HAP-1 (cell line): Measurements from ENCODE around the gene USP5.
"Not testable (repeated sequence)": the region's sequence is repeated elsewhere in the genome, so short reads cannot be mapped to it uniquely, and the experiment has no call there.

ENCODE experiments used
- DNase-seq, 2 experiments: peaks; one replicate each; pipeline ENCODE4 v3.0.0-alpha.2; 2016 to 2020; ENCODE audit warnings: low spot score in 2 of 2
- H3K27me3 ChIP-seq: fragments of 250-450 bp; sonication (Bioruptor Pico); 2 replicates; pipeline ENCODE4 v1.5.1; 2020; ENCODE audit warnings: low read depth, mild to moderate bottlenecking, moderate library complexity
- H3K36me3 ChIP-seq: fragments of 250-450 bp; sonication (Bioruptor Pico); replicated peaks from 2 replicates; pipeline ENCODE4 v1.5.1; 2020; ENCODE audit warnings: mild to moderate bottlenecking
- H3K4me1 ChIP-seq: fragments of 250-450 bp; sonication (Bioruptor Pico); 2 replicates; pipeline ENCODE4 v1.5.1; 2020; ENCODE audit warnings: mild to moderate bottlenecking
- H3K4me3 ChIP-seq: fragments of 250-450 bp; sonication (Bioruptor Pico); 2 replicates; pipeline ENCODE4 v1.5.1; 2020; ENCODE audit warnings: mild to moderate bottlenecking, moderate library complexity
- H3K9me3 ChIP-seq: fragments of 250-450 bp; sonication (Bioruptor Pico); 2 replicates; pipeline ENCODE4 v1.5.1; 2020; ENCODE audit warnings: mild to moderate bottlenecking, moderate library complexity
- in situ Hi-C: fragments of 300-500 bp; cut with MboI; formaldehyde crosslinking; loops from 3 replicates; pipeline ENCODE4 v1.14.3; 2020; ENCODE audit warnings: low sequenced_read_pairs, inconsistent platforms, mixed read lengths

USP5 gene

GRCh38 chr12:6899837-6900519 is 48.0 kb downstream of the USP5 start:
- H3K27me3 ChIP-seq = no peaks in the 10 kb centered on the region
- H3K9me3 ChIP-seq = no peaks in the 10 kb centered on the region
- H3K36me3 ChIP-seq = no peaks in the 10 kb centered on the region
- H3K4me3 ChIP-seq = no peak overlapping the region
- H3K4me1 ChIP-seq = peaks cover 12% of the 10 kb centered on the region
- DNase-seq = peak in 1 of 2 experiments; percentile 63
- in situ Hi-C loops = no loop called here

DNA sequence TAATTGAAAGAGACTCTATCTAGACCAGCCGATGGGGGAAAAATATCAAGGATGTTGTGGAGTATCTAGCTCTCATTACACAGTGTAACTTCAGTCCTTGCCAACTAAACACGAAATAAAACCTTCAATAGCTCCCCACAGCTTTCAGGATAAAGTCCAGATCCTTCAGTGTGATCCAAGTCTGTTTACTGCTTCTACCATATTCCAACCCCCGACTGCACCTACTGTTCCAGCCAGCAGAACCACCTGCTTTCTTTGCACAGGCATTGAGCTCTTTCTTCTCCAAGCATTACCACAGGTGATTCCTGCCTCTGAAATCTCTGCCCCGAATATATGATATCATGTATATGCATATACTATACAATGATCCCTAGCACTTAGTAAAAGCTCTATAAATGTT is 50.5 kb downstream of the USP5 start:
- H3K4me1 ChIP-seq = peaks cover 14% of the 10 kb centered on the region
- no peak overlapping the region for H3K4me3 ChIP-seq
- H3K36me3 ChIP-seq = no peaks in the 10 kb centered on the region
- no peaks in the 10 kb centered on the region for H3K9me3 ChIP-seq
- no peak for DNase-seq
- no peaks in the 10 kb centered on the region for H3K27me3 ChIP-seq
- in situ Hi-C loops = no loop called here

GRCh38 chr12:6903722-6904121 is 51.8 kb downstream of the USP5 start:
- DNase-seq = no peak
- Histone ChIP-seq H3K4me1 (peaks cover 14% of the 10 kb centered on the region), H3K27me3 (no peaks in the 10 kb centered on the region), H3K36me3 (no peaks in the 10 kb centered on the region), H3K9me3 (no peaks in the 10 kb centered on the region), H3K4me3 (no peak overlapping the region)
- in situ Hi-C loops = no loop called here

GRCh38 chr12:6904280-6905276 is 52.6 kb downstream of the USP5 start, which contains the start of gene LRRC23:
Gene LRRC23, plus strand, starts transcription at chr12:6904822. Its CDS starts 812 bp downstream, at chr12:6905634.
- no peaks in the 10 kb centered on the region for H3K36me3 ChIP-seq
- peak; percentile 96 to 99 for DNase-seq
- H3K4me3 ChIP-seq = peak within 1 kb of the TSS; percentile 34
- no peaks in the 10 kb centered on the region for H3K27me3 ChIP-seq
- in situ Hi-C loops = no loop called here
- no peaks in the 10 kb centered on the region for H3K9me3 ChIP-seq
- H3K4me1 ChIP-seq = peaks cover 14% of the 10 kb centered on the region

DNA sequence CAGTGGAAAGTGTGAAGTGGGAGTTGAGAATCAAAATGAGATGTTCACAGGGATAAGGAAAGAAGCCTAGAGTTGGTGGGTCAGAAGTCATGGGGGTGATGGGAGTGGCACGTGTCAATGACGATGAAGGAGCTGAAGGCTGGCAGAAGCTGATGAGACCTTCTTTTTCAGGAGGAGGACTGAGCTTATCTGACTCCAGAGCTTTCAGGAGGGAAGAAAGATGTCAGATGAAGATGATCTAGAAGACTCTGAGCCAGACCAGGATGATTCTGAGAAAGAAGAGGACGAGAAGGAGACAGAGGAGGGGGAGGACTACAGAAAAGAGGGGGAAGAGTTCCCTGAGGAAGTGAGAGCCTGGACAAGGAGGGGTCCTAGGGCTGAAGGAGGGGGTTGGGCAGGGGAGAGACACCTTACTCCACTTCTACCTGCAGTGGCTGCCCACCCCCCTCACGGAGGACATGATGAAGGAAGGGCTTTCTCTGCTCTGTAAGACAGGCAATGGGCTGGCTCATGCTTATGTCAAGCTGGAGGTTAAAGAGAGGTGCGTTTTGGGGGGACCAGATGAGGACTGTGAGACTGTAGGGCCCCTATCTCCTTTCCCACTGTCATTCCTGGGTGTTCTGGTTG is 53.6 kb downstream of the USP5 start:
- in situ Hi-C loops = no loop called here
- Histone ChIP-seq H3K36me3 (no peaks in the 10 kb centered on the region), H3K4me1 (peaks cover 14% of the 10 kb centered on the region), H3K9me3 (no peaks in the 10 kb centered on the region), H3K4me3 (no peak overlapping the region), H3K27me3 (no peaks in the 10 kb centered on the region)
- no peak for DNase-seq

DNA sequence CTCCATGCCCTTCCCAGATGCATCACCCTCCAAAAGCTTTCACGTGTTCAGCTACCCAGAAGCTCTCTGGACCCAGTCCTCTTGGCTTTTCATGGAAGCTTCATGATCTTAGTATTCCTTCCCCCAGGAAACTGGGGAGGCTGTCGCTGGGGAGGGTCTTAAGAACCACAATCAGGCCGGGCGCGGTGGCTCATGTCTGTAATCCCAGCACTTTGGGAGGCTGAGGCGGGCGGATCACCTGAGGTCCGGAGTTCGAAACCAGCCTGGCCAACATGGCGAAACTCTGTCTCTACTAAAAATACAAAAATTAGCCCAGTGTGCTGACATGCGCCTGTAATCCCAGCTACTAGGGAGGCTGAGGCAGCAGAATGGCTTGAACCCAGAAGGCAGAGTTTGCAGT is 56.2 kb downstream of the USP5 start:
- H3K27me3 ChIP-seq, in situ Hi-C loops, DNase-seq, H3K4me3 ChIP-seq, H3K9me3 ChIP-seq, H3K36me3 ChIP-seq: not testable (repeated sequence)
- peaks cover 14% of the 10 kb centered on the region for H3K4me1 ChIP-seq

DNA sequence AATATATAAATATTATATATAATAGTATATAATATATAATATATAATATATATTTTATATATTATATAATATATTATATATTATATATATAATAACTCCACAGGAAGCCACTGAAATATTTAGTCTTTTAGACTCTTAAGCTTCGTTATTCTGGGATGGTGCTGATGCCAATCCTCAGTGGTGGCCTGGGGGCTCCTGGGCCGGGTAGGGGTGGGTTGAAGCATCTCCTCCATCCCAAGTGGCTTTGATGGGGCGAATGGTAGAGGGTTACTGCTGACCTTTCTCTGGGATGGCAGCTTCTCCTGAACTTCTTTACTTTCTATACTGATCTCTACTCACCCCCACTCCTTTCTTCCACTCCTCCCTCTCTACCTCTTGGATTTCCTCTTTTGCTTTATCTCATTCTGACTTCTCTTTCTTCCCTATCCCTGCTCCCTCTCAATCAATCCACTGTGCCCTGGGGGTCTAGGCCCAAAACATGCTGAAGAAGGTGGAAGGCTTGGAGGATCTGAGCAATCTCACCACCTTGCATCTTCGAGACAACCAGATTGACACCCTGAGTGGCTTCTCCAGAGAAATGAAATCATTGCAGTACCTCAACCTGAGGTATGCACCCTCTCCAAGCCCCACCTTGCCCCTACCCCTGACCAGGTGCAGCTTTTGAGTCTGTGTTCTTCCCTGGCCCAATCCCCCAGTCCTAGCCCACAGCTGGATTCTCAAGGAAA is 57.6 kb downstream of the USP5 start:
- Histone ChIP-seq H3K9me3 (no peaks in the 10 kb centered on the region), H3K4me3 (no peak overlapping the region), H3K27me3 (no peaks in the 10 kb centered on the region), H3K36me3 (no peaks in the 10 kb centered on the region), H3K4me1 (peaks cover 9% of the 10 kb centered on the region)
- in situ Hi-C loops = no loop called here
- DNase-seq = no peak

DNA sequence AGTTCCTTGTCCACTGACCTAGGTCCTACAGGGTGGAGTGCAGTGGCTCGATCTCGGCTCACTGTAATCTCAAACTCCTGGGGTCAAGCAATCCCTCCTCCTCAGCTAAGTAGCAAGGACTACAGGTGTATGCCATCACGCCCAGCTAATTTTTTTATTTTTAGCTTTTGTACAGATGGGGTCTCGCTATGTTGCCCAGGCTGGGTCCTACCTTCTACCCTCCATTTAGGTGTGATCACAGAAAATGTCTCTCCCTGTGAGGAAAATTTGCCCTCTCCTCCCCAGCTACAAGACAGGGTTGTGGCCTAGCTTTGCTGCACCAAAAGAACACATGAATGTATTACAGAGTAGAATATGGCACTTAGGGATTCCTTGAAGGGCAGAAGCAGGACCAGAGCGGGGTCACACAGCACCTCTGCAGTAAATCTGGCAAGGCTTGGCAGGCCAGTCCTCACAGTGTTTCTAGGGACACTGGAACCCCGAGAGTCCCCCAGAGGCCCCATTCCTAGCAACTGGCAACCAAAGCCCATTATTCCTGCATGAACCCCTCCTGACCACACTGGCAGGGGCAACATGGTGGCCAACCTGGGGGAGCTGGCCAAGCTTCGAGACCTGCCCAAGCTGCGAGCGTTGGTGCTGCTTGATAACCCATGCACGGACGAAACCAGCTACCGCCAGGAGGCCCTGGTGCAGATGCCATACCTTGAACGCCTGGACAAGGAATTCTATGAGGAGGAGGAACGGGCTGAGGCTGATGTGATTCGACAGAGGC is 60.4 kb downstream of the USP5 start:
- in situ Hi-C loops = no loop called here
- no peaks in the 10 kb centered on the region for H3K9me3 ChIP-seq
- peaks cover 11% of the 10 kb centered on the region for H3K4me1 ChIP-seq
- DNase-seq = no peak
- peaks cover 17% of the 10 kb centered on the region for H3K36me3 ChIP-seq
- H3K4me3 ChIP-seq = no peak overlapping the region
- H3K27me3 ChIP-seq = no peaks in the 10 kb centered on the region

GRCh38 chr12:6914246-6914946 is 62.4 kb downstream of the USP5 start, which contains the start of gene ENO2:
Gene ENO2, plus strand, starts transcription at chr12:6914580. Its CDS starts 1,253 bp downstream, at chr12:6915833.
- H3K9me3 ChIP-seq = no peaks in the 10 kb centered on the region
- peaks cover 31% of the 10 kb centered on the region for H3K36me3 ChIP-seq
- H3K27me3 ChIP-seq = no peaks in the 10 kb centered on the region
- peak in 1 of 2 experiments; percentile 75 for DNase-seq
- peaks cover 11% of the 10 kb centered on the region for H3K4me1 ChIP-seq
- in situ Hi-C loops = no loop called here
- peak within 1 kb of the TSS; percentile 56 for H3K4me3 ChIP-seq

DNA sequence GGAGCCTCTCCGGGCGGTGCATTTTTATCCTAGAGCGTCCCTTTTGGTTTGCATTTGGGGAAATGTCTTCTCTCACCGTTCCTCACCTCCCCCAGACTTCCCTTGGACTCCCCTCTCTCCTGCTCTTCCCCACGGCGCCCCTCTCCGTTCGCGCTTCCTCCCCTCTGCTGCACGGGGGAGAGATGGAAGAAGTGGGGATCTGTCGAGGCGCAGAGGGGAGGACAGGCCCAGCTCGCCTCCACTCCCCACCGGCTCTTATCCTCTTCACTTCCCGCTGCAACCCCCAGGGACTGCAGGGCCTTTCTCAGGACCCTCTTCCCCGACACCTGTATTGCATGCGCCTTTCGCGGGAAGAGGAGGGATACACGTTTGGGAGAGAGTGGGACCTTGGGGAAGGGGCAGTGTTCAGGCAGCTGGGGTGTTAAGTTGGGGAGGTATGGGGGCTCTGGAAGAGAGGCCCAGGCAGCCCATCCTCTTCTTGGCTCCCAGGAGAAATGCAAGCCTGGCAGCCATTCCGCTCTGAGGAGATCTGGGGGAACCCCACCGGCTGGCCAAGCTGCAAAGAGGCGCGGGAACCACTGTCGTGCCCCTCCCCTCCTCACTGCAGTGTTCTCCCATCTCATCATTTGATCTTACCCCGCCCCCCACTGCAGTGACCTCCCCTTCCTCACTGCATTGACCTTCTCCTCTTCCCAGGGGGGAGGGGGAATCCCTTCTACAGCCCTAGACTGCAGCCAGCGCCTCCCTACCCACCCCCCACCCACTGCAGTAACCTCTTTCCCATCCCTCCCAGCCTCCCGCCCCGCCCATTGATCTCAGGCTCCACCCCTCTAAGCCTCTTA is 63.2 kb downstream of the USP5 start:
- in situ Hi-C loops = no loop called here
- Histone ChIP-seq H3K27me3 (no peaks in the 10 kb centered on the region), H3K4me3 (peak overlapping the region; percentile 56), H3K4me1 (peaks cover 11% of the 10 kb centered on the region), H3K9me3 (no peaks in the 10 kb centered on the region), H3K36me3 (peaks cover 38% of the 10 kb centered on the region)
- peak; percentile 74 to 92 for DNase-seq

GRCh38 chr12:6915789-6916285 is 63.9 kb downstream of the USP5 start:
- Histone ChIP-seq H3K36me3 (peaks cover 40% of the 10 kb centered on the region), H3K9me3 (no peaks in the 10 kb centered on the region), H3K4me1 (peaks cover 11% of the 10 kb centered on the region), H3K27me3 (no peaks in the 10 kb centered on the region), H3K4me3 (peak overlapping the region; percentile 56)
- DNase-seq = peak in 1 of 2 experiments; percentile 44
- in situ Hi-C loops = no loop called here
